Stimulated activated naive CD8-positive, alpha-beta T cell treated with anti-CD3 and anti-CD28 coated beads, Interleukin-15, Interleukin-2, amounts not matched to agents 100 ng/mL and 50 ng/mL, for 24 hours (primary cell): ENCODE measurements around the gene SLC7A8.
"Not testable (repeated sequence)": the region's sequence is repeated elsewhere in the genome, so short reads cannot be mapped to it uniquely, and the experiment has no call there.

ENCODE experiments used
- H3K27ac Mint-ChIP-seq: one replicate; pipeline ENCODE4 v1.8.0; 2021; ENCODE audit warnings: mild to moderate bottlenecking, mixed read lengths
- H3K27me3 Mint-ChIP-seq: one replicate; pipeline ENCODE4 v1.8.0; 2021; ENCODE audit warnings: mixed read lengths
- H3K36me3 Mint-ChIP-seq: one replicate; pipeline ENCODE4 v1.8.0; 2021; ENCODE audit warnings: low read depth, mixed read lengths
- H3K4me1 Mint-ChIP-seq: one replicate; pipeline ENCODE4 v1.8.0; 2021; ENCODE audit warnings: low read depth, mixed read lengths
- H3K4me3 Mint-ChIP-seq: one replicate; pipeline ENCODE4 v1.8.0; 2021; ENCODE audit warnings: mild to moderate bottlenecking, mixed read lengths
- H3K9me3 Mint-ChIP-seq: one replicate; pipeline ENCODE4 v1.8.0; 2021; ENCODE audit warnings: mixed read lengths

SLC7A8 gene

GRCh38 chr14:23109769-23110168 is 73.7 kb downstream of the SLC7A8 start:
- Mint-ChIP-seq H3K4me1 (no peaks in the 10 kb centered on the region), H3K36me3 (no peaks in the 10 kb centered on the region), H3K4me3 (no peak overlapping the region), H3K9me3 (no peaks in the 10 kb centered on the region), H3K27ac (no peak overlapping the region), H3K27me3 (no peaks in the 10 kb centered on the region)

- not testable (repeated sequence) for H3K27me3 Mint-ChIP-seq, H3K4me1 Mint-ChIP-seq, H3K36me3 Mint-ChIP-seq, H3K27ac Mint-ChIP-seq, H3K9me3 Mint-ChIP-seq, H3K4me3 Mint-ChIP-seq
Measured at GRCh38 chr14:23108169-23108568, 75.3 kb downstream of the SLC7A8 start.

DNA sequence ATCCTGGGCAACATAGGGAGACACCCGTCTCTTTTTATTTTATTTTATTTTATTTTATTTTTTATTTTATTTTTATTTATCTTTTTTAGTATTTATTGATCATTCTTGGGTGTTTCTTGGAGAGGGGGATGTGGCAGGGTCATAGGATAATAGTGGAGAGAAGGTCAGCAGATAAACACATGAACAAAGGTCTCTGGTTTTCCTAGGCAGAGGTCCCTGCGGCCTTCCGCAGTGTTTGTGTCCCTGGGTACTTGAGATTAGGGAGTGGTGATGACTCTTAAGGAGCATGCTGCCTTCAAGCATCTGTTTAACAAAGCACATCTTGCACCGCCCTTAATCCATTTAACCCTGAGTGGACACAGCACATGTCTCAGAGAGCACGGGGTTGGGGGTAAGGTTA is 75.8 kb downstream of the SLC7A8 start:
- not testable (repeated sequence) for H3K27me3 Mint-ChIP-seq, H3K36me3 Mint-ChIP-seq, H3K4me3 Mint-ChIP-seq, H3K4me1 Mint-ChIP-seq, H3K27ac Mint-ChIP-seq, H3K9me3 Mint-ChIP-seq

DNA sequence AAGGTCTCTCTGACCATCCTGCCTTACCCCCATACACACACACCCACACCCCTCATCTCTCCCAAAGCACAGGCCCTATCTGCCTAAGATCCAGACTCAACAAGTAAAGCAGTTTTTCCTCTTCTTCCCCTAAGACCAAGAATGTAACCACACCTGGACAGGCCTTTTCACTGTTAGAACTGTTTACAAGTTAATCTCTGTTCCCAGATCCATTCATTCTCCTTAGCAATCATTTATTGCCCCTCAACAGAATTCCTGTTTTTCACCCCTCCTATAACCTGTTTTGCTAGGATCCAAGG is 76.8 kb downstream of the SLC7A8 start:
- Mint-ChIP-seq H3K27me3 (no peaks in the 10 kb centered on the region), H3K36me3 (no peaks in the 10 kb centered on the region), H3K4me3 (no peak overlapping the region), H3K9me3 (no peaks in the 10 kb centered on the region), H3K4me1 (no peaks in the 10 kb centered on the region), H3K27ac (no peak overlapping the region)

DNA sequence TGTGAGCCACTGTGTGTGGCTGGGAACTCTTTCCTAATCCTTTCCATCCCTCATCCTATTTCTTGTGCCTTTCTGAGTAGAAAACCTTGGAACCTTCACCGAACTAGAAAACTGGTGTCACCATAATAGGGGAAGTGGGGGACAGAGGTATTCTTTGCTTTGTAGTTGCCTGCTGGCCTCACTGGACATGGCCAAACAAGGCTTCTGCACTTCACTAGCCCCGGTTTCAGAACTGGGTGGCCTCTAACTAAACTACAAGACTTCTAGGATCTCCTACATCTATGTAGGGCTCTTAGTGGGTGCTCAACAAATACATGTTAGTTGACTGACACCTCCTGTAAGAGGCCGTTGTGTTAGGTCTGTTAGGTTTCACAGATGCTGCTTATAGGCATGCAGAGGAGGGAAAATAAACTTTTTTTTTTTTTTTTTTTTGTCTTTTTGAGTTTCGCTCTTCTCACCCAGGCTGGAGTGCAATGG is 78.1 kb downstream of the SLC7A8 start:
- Mint-ChIP-seq H3K9me3 (no peaks in the 10 kb centered on the region), H3K27ac (no peak overlapping the region), H3K27me3 (no peaks in the 10 kb centered on the region), H3K36me3 (no peaks in the 10 kb centered on the region), H3K4me1 (no peaks in the 10 kb centered on the region), H3K4me3 (no peak overlapping the region)

DNA sequence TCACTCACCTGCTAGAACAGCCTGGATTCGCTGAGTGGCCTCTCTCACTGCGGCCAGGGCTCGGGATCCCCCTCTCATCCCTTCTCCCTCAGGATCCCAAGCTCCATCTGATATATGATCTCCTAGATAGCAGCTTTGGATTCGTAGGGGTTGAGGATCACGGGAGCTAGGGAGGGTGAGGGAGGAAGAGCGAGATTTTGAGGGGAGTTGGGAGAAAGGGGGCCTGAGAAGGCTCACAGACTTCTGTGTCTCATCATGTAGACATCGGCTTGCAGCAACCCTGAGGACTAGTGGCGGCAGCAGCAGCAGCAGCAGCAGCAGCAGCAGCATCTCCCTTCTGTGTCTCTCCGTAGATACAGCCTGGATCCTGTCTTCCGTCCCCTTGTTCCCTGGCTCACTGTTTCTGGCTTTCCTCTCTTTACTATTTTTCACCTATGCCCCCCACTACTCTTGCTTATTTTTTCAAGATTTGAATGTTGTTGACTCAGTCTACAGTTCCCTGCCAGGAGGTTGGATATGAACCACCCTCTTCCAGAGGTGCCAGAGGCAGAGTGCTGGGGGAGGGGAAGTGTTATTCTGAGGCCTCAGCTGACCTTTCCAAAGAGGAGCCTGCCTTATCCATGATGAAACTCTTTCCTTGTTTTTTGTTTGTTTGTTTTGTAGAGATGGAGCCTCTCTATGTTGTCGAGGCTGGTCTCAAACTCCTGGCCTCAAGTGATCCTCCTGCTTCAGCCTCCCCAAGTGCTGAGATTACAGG is 78.7 kb downstream of the SLC7A8 start, which contains the start of gene CIROP:
Gene CIROP, minus strand, starts transcription at position 399 of the 757 bp plus-strand sequence. Its CDS starts 69 bp downstream, at position 330.
- H3K4me3 Mint-ChIP-seq, result no peak within 1 kb of the TSS
- H3K9me3 Mint-ChIP-seq, result no peaks in the 10 kb centered on the region
- no peaks in the 10 kb centered on the region for H3K36me3 Mint-ChIP-seq
- no peaks in the 10 kb centered on the region for H3K4me1 Mint-ChIP-seq
- H3K27me3 Mint-ChIP-seq, result no peaks in the 10 kb centered on the region
- H3K27ac Mint-ChIP-seq, result no peak within 1 kb of the TSS

- Mint-ChIP-seq H3K36me3 (peaks cover 2% of the 10 kb centered on the region), H3K4me1 (no peaks in the 10 kb centered on the region), H3K4me3 (no peak overlapping the region), H3K27ac (no peak overlapping the region), H3K27me3 (no peaks in the 10 kb centered on the region), H3K9me3 (no peaks in the 10 kb centered on the region)
Measured at GRCh38 chr14:23104070-23104590, 79.3 kb downstream of the SLC7A8 start.

DNA sequence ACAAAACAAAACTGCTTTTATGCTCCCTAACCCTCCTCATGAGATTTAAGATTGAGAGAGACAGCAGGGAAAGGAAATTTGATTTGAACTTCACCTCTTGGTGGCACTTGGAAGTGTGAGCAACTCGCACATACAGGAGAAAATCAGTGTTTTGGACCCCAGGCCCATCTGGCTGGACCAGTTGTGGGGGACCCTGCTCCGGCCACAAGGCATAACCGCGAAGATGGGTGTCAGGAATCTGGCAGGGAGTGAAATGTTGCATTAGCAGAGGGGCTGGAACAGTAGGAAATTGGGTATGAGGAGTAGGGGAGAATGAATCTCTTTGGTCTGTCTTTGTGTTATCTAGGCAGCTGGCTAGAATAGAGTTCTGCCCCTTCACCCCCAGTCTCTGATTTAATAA is 79.9 kb downstream of the SLC7A8 start:
- no peaks in the 10 kb centered on the region for H3K27me3 Mint-ChIP-seq
- H3K9me3 Mint-ChIP-seq, result no peaks in the 10 kb centered on the region
- peaks cover 7% of the 10 kb centered on the region for H3K36me3 Mint-ChIP-seq
- no peak overlapping the region for H3K27ac Mint-ChIP-seq
- no peaks in the 10 kb centered on the region for H3K4me1 Mint-ChIP-seq
- H3K4me3 Mint-ChIP-seq, result no peak overlapping the region

DNA sequence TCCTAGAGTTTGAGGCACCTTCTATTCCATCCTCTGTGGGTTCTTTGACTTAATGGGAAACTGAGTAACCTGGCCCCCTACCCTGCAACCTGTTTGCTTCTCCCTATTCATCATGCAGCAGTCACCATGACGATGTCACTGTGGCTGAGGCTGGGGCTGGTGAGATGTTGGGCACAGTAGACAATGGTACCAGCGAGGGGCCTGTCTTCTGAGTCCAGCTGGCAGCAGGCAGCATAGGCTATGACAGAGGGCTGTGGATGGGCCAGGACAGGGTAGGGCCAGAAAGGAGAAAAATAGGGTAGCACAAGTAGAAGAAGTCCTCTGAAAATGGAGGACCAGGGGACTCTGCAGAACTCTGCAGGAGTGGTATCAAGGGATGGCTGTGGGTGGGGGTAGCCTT is 80.7 kb downstream of the SLC7A8 start:
- Mint-ChIP-seq H3K4me1 (peaks cover 2% of the 10 kb centered on the region), H3K27ac (no peak overlapping the region), H3K27me3 (no peaks in the 10 kb centered on the region), H3K4me3 (no peak overlapping the region), H3K9me3 (no peaks in the 10 kb centered on the region), H3K36me3 (peaks cover 12% of the 10 kb centered on the region)

DNA sequence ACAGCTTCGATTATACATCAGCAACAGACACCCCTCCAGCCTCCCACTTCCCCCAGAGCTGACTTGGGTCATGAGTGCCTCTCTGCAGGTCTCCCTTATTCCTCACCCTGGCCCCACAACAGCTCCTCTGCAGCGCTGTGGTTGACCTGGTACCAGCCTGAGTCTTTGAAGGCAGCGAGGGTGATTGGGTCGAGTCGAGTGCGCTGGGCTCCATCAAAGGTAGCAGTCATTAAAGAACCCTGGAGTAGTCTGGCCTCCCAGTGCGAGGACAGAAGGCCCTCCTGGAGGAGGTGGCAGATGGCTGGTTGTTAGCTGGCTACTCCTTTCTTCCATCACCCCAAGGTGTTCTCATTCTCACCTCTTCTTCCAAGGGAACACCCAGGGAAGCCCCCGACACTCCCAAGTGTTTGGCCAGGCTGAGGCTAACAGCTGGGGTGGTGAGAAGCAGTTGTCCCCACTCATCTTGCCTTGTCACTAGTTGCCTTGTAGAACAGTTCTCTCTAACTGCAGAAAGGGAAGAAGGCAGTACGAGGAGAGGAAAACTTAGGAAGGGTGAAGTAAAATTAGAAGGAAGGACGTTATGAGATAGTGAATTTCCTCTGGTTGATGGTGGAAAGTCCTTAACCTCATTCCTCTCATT is 81.4 kb downstream of the SLC7A8 start:
- Mint-ChIP-seq H3K36me3 (peaks cover 19% of the 10 kb centered on the region), H3K27ac (no peak overlapping the region), H3K4me1 (peaks cover 9% of the 10 kb centered on the region), H3K4me3 (no peak overlapping the region), H3K27me3 (no peaks in the 10 kb centered on the region), H3K9me3 (no peaks in the 10 kb centered on the region)

DNA sequence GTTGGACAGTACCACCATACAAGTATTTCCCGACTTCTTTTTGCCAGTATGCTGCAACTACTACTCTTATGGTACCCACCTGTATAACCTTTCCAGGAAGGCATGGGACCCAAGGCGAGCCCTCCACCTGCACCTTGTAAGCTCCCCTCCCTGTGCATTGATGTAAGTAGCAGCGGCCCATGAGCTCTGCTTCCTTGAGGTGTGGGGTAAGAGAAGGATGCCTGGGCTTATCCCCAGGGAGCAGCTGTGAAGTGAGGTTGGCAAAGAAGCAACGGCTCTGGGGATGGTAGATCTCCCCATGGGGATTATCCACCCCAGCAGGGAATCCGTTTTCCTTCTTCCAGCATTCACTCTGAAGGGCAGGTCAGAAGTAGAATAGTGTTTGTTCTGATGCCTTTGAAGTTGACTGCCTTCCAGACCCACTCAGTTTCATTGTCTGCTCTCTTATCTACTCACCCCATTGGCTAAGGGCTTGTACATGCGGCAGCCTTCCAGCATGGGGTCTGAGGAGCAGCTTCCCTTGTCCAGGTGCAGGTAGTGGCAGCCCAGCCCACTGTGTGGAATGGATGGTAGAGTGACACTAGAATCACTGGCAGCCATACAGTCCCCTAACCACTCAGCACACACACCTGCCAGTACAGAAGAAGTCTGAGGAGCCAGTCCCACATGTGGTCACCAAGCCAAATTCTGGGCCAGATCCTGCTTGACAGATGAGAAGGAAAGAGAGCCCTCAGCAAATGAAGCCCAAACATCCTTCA is 82.1 kb downstream of the SLC7A8 start:
- peaks cover 16% of the 10 kb centered on the region for H3K4me1 Mint-ChIP-seq
- H3K27ac Mint-ChIP-seq, result no peak overlapping the region

GRCh38 chr14:23099212-23099861 is 84.1 kb downstream of the SLC7A8 start:
- Mint-ChIP-seq H3K9me3 (no peaks in the 10 kb centered on the region), H3K27me3 (no peaks in the 10 kb centered on the region), H3K4me3 (no peak overlapping the region), H3K4me1 (peaks cover 22% of the 10 kb centered on the region), H3K27ac (no peak overlapping the region), H3K36me3 (peaks cover 22% of the 10 kb centered on the region)

More for the DNA sequence above, 82.1 kb downstream of the SLC7A8 start:
- Mint-ChIP-seq H3K4me3 (no peak overlapping the region), H3K9me3 (no peaks in the 10 kb centered on the region), H3K36me3 (peaks cover 22% of the 10 kb centered on the region), H3K27me3 (no peaks in the 10 kb centered on the region)

DNA sequence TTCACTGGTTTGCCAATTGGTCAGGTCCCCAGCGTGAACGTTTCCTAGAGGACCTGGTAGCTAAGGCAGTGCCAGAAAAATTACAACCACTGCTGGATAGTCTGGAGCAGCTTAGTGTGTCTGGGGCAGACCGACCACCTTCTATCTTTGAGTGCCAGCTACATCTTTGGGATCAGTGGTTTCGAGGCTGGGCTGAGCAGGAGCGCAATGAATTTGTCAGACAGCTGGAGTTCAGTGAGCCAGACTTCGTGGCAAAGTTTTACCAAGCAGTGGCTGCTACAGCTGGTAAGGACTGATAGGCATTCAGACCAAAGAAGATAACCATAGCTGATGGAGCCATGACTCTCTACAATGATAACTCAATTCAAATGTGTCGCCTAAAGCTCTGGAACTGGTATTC is 85.7 kb downstream of the SLC7A8 start:
- Mint-ChIP-seq H3K27ac (no peak overlapping the region), H3K36me3 (peaks cover 30% of the 10 kb centered on the region), H3K9me3 (no peaks in the 10 kb centered on the region), H3K27me3 (no peaks in the 10 kb centered on the region), H3K4me3 (no peak overlapping the region), H3K4me1 (peaks cover 22% of the 10 kb centered on the region)

- Mint-ChIP-seq H3K27me3 (no peaks in the 10 kb centered on the region), H3K36me3 (peaks cover 44% of the 10 kb centered on the region), H3K27ac (no peak within 1 kb of the TSS), H3K4me1 (peaks cover 24% of the 10 kb centered on the region), H3K4me3 (no peak within 1 kb of the TSS), H3K9me3 (no peaks in the 10 kb centered on the region)
Measured at GRCh38 chr14:23095196-23096108, 88.0 kb downstream of the SLC7A8 start, which contains the start of gene C14orf119. Gene C14orf119, plus strand, starts transcription at chr14:23095505. Its CDS starts 2,154 bp downstream, at chr14:23097659.
